NCI-H187 treated with DMSO at 0.1 percent for 48 hours (cell line): Measurements from ENCODE around the gene MAD1L1.

ENCODE experiments used
- DNase-seq: peaks from one replicate; lab custom pipeline; 2025; lab: John Stamatoyannopoulos, UW

The MAD1L1 gene

DNA sequence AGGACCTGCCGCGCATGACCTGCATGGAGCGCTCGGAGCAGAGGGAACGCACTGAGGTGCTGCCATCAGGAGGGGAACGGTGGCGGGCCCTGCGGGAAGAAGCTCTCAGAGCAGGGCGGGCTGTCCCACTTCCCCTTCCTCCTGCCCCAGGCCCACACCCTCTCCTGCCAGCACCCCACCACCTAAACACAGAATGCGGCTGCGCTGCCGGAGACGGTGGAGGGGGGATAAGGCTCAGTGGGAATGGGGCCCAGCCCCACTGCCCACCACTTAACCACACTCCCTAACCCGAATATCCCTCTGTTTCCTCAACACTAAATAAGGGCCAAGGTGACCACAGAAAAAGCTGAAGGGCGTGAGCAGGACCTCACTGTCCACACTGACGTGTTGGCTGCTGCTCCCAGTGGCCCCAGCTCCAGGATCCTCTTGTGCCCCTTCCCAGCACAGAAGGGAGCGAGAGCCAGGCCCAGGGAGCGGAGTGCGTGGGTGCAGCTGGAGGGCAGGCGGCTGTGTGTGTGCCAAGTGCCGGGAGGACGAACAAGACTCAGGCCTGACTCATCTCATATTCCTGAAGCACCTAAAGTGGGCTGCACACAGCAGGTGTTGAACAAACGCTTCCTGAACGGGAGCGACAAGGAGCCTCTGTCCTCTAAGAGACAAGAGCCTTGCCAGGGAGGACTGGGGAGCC, 116.8 kb downstream of the MAD1L1 start:
- DNase-seq, result no peak

DNA sequence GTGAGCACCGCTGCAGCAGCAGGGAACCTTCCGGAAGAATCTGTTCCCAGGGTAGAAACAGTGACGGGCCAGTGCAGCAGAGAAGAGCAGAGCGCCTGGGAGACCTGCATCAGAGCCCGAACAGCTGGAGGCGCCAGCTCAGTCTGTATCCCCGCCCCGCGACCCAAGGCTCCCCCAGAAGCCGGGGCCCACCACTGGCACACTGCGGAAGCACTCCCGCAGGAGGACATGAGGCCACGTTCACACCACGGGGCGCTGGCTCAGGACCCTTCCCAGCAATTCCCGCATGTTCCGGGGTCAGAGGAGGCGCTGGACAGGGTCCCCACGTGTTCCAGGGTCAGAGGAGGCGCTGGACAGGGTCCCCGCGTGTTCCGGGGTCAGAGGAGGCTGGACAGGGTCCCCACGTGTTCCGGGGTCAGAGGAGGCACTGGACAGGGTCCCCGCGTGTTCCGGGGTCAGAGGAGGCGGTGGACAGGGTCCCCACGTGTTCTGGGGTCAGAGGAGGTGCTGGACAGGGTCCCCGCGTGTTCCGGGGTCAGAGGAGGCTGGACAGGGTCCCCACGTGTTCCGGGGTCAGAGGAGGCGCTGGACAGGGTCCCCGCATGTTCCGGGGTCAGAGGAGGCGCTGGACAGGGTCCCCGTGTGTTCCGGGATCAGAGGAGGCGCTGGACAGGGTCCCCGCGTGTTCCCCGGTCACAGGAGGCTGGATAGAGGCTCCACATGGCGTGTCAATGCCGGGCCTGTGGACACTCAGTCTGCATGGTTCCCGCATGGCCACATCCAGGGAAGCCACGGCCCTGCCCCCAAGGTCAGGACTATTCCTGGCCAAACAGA, 117.6 kb downstream of the MAD1L1 start:
- DNase-seq, result no peak

DNA sequence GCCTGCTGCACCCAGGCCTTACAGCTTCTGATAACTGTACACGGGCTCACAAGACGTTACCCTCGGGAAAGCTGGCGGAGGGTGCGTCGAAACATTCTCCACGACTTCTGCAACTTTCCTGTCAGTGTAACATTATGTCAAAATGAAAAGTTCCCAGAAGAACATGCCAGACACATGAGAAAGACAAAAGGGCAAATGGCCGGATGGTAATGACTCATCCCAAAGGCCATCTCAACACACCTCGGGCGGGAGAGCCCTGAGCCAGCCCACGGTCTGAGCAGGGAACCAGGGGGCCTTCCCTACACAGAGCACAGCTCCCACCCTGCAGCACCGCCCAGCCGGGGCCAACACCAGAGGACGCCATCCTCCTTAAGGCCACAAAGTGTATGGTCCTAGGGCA, 118.7 kb downstream of the MAD1L1 start:
- DNase-seq, result no peak

DNA sequence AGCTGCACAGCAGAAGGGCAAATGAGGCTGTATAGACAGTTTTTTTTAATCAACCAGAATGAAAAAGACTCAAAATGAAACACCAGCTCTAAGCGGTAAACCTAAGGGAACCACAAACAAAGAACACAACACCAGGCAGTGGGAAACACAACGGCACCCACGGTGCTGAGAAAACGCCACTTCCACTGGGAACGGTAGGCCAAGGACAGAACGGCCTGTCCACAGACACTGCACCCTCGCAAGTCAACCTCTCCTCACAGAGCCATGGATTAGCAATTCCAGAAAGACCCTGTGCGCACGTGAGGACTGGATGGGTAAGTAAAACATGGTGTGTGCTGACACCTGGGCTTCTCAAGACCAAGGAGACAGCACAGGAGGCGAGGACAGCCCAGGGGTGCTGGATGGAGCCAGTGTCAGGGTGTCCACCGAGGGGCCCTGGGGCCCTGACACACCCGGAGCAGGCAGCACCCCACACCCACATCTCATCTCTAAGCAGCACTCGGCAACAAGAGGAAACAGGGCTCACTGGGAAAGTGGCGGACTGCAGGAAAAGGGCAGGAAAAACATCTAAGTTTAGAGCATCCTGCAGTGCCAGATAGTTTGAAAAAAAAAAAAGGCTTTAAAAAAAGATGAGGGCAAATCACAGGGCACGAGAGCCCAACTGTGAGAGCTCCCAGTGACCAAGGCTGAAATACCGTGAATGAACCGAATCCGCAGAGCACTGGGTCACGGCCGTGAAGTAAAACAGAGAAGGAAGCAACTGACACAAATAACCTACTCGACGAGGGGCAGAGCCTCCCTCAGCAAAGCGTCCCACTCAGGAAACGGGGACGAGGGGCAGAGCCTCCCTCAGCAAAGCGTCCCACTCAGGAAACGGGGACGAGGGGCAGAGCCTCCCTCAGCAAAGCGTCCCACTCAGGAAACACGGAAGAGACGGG, 120.2 kb downstream of the MAD1L1 start:
- no peak for DNase-seq

DNA sequence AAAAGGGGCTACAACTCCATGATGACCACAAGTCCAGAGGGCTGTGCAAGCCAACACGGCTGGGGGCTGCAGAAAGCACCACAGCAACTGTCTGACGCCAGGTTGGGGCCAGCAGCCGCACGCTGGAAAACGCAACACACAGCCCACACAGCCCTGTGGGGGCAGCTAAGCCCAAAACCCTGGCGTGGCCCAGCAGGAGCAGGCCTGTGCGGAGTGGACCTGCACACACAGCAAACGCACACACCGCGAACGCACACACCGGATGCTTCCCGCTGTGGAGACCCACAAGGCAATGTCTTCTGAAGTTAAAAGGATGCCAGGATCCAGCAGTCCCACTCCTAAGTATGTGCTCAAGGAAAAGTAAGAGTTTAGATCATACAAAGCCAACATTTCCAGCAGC, 121.2 kb downstream of the MAD1L1 start:
- no peak for DNase-seq

DNA sequence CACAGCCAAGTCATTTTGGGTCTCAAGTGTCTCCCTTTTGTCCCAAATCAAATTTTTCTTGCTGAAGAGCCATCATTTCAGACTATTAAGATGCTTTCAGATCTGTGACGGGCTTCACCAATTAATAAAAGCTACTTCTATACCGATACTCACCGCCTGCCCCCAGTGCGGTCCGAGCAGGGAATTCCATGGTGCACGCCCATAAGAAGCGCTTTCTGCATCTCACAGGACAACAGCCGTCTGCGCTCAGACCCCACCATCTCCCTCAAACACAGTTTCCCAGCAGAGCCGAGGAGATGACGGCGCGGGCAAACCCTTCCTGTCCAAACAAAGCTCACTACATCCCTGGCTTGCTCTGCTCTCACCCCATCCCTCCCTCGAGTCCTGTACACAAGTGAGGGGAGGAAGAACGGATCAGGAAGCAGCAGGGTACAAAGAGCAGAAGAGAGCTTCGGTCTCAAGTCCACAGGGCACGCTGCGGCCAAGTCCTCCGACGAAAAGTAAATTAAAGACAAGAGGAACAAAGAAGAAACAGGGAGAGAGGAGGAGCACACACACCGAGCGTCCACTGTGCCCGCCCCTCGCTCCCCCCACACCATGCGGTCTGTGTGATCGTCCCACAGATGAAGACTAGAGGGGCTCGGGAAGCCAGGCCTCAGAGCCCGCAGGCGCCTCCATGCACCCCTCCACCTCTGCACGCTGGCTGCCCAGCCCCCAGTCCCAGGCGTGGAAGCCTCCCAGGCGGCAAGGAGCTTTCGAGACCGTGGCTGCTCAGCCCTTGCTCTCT, 121.9 kb downstream of the MAD1L1 start:
- DNase-seq, result no peak

DNA sequence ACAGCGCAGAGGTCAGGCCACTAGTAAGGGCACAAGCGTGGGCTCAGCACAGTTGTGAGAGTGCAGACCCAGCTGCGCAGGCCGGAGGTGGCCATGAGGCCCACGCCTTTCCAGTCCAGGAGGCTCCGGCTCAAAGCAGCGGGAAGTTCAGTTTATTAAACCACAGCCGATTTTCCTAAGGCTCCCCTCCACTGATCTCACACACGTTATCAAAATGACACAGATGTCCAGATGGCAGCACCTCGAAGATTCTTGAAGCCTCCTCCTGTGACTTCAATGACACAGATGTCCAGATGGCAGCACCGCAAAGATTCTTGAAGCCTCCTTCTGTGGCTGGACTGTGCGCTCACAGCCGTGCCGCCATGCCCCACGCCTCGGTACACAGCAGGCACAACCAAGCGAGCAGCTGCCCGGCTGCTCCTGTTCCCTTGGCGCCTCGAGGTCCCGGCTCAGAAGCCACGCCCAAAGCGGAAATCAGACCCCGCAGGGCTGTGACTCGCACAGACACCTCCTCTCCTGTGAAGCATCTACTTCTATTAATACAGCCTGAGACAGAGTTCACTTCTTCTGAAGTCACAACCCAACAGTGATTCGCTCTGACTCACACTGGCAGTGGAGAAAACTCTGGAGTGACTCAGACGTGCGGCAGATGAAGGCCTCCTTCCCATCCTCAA, 122.7 kb downstream of the MAD1L1 start:
- no peak for DNase-seq

DNA sequence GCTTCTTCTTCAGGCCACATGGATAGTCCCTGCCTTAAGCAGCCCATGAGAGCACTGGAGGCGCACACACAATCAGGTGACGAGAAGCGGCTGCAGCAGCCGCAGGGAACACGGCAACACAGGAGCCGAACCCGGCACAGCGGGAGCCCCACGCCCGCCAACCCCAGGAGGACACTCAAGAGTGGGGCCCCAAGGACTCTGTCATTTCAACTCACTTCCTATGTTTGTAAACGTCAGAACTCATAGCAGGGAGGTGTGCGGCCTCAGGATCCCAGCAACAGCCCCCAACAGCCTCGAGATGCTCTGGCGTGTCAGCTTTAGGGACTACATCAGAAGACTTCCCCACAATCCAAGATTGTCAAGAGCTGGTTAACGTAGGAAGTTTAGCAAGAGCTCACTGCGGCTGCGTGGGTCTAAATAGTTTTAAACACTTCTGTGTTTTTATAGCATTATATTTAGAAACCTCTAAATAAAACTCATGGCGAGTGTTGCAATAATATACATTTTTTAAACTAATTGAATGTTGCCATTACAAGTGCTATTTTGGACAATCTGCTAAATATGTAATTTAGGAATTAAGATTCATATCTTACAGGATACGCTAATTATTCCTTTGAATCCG, 123.4 kb downstream of the MAD1L1 start:
- no peak for DNase-seq

DNA sequence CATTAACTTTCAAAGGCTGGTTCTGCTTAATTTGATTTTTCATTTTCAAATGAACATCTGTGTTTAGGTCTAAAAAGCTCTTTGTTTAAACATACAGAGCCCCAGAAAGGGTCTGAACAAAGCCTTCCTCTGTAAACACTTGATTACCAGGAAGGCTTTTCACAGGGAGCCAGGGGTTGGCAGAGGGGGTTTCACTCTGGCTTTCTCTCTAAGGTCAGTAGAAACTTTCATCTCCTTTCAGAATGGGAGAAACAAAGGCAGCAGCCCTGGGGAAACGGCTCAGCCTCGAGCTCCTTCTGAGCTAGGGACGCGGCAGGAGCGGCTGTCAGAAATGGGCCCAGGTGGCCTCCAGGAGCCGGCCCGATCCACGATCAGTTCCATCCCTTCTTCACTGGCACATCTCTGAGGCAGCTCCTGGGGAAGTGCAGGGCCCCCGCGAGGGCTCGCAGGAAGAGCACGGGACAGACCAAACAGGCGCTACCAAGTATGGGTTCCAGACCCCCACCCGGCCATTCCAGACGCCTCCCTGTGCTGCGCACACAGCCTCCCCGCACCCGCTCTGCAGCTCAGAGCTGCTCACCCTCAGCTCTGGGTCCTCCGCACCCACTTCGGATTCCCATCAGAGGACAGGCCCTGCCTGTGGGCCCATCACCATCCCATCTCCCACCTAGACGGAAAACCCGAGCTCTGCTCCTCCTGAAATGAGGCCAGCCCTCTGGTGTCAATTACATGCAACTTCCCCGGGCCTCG, 124.1 kb downstream of the MAD1L1 start:
- no peak for DNase-seq

DNA sequence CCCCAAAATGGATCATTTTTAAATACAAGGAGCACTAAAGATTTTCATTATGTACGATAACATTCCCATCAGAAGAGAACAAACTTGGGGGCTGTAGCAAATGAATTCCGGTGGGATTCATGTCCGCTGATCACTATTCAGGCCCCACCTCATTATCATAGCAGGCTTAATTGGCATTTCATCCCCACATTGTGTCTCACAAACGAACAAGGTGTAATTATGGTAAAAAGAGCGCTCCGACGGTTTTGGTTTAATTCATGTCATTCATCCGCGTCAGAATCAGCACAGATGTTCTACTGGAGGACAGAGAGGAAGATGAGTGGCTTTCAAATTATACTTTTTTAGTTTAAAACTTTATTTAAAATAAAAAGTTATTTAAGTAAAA, 124.7 kb downstream of the MAD1L1 start:
- no peak for DNase-seq

DNA sequence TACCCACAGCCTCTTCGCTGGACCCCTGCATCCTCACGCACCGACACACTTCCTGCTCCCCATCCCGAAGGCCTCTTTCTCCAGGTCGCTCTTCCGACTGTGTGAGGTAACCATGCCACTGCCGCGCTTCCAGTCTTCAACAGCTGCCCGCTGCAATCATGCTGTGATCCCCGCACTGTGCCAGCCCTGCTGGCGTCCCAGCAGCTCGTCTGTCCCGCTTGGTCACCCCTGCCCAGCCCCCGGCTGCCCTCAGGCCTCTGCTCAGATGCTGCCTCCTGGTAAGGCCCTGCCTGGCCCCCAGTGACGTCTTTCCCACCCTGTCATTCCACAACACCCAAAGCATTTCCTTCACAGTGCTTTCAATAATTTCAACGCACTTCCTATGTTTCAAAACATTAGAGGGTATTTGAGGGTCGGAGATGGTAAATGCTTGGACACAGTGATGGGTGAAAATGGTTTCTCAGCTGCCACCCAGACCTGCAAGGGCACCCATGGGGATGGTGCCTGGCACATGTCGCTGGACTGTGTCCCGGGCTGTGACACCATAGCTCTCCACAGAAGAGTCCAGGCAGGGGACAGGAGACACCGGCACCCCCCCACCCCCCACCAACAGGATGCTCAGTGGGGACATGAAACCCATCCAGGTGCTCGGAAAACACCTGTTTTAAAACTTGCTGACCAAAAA, 125.2 kb downstream of the MAD1L1 start:
- DNase-seq, result no peak

DNA sequence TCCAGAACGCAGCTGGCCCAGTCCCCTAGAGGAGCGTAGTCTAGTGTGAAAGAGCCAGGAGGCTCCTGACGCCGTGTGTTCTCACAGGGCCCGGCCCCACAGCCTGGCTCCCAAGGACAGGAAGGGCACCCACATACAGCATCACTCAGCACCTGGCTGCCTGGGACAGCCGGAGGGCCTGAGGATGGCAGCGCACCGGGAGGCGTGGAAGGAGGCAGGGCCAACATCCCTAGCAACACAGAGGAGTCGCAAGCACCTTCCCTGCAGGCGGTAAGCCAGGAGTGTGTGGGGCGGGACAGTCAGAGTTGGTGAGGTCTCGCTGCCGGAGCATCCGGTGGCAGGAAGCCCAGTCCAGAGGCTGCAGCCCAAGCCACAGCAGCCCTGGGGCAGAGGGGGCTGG, 125.8 kb downstream of the MAD1L1 start:
- no peak for DNase-seq

DNA sequence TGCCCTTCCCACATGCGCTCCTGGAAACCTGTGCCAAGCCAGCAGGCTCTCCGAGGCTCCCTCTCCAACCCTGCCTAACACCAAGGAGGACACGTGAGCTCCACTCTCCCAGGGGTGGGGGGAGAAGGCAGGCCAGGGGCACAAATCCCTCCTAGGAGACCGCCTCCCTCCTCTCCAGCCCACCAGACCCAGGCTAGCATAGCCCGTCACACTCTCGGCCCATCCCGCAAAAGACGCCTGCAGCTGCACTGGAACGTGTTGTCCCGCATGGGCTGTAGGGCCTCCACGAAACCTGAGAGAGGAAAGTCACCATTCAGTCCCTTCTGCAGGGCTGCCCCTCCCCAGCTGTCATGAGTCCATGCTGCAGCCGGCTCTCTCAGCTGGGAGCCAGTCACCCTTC, 126.3 kb downstream of the MAD1L1 start:
- no peak for DNase-seq

DNA sequence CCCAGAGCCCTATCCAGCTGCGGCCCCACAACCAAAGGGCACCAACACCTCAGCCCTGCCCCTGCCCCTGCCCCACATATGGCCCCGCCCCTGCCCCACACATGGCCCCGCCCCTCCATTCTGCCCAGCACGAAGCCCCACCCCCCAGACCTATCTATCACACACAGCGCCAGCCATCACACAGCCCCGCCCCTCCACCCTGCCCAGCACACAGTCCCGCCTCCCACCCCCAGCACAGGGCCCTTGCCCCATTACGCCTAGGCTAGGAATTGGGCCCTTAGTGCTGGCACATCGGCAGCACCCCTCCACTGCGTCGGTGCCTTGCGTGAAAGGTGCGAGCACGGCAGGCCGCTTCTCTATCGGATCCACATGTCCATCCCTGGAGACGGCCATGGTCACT, 126.8 kb downstream of the MAD1L1 start:
- DNase-seq, result no peak

DNA sequence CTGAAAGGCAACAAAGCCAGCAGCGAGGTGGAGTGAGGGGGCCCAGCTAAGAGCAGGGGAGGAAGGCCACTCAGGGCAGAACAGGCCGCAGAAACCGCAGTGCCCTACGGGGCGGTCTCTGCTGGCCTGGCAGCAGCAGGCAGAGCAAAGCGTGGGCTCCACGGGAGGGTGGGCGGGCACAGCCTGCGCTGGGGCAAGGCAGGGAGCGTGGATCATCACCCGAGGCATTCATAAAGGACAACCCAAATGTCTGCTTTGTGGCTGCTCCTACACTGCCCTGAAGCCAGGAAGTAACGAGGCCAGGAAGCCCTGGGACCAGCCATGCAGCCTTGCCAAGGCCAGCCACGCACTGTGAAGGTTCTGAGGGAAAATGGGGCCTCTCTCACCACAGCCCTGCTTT, 127.5 kb downstream of the MAD1L1 start:
- DNase-seq, result no peak

DNA sequence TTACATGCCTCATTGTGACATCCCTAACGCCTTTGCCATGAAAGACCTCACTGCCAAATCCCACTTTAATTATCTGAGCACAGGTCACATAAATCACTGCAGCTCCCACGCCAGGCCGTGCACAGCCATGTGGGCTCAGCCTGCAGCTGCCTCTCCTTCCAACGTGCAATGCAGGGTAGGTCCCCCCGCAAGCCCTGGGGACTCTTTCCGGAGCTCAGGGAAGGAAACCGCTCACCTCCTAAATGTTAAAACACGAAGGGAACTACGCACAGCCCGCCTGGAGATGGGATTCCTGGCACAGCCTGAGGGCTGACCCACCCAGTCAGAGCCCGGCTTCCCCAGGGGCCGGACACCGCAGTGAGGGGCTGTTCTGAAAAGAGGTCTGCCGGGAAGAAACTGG, 128.0 kb downstream of the MAD1L1 start:
- no peak for DNase-seq

DNA sequence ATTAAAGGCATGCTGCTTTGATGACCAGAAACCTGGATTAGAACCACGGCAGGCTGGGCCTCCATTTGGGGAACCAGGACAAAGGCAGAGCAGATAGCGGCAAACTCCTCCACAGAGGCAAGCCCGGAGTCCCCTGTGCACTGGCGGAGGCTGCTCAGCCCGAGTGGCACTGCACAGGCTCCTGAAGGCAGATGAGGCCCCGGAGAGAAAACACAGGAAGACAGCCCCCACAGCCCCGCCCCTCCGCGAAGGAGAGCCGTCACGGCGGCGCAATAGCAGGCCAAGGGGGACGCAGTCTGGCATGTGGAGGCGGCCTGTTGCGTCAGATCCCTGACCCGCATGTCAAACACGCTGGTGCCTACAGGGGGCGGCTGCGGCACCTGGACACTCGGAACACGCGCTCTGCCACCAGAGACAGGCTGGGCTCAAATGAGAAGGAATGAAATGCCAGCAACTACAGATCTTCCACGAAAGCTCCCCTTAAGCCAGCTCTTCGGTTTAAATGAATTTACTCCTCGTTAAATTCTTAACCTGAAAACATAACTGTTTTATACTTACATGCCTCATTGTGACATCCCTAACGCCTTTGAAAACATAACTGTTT, 128.5 kb downstream of the MAD1L1 start:
- no peak for DNase-seq

DNA sequence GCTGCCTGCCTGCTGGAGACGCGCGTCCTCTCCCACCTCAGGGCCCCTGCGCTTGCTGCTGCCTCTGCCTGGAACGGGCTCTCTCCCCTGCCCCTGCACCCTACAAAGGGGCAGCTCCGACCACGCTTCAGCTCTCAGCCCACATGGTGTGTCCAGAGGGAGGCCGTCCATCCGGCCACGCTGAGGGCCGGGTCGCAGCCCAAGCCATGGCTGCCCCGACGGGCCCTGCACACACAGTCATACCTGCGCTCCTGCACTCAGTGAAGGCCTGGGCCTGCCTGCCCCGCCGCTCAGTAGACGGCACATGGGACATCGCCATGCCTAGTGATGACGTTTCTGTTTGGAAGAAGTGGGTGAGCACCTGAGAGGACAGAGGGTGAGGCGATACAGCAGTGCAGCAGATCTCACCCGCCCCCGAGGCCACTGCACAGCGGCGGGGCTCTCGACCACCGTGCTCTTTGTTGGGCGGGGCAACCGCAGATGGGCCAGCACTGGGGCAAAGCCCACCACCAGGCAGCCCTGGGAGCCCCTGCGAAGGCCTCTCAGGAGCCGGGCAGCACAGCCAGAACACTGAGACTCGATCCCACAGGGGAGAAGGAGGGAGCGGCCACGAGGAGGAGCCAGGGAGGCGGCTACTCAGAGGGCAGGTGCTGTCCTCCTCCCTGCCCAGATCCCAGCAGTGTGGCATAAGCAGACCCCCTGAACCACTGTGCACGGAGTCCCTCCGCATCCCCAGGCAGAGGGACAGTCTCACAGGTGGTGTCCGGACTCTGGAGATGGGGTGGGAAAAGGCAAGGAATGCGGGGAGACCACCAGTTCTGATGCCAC, 129.5 kb downstream of the MAD1L1 start:
- DNase-seq, result no peak
